ENCODE measurements around the gene NMNAT2. TPM values are rescaled to one million over a fixed set of nuclear protein-coding genes. Genes with fewer than 3 reads are reported as not detected.

Gene NMNAT2
- polyA plus RNA-seq, 4 donors, result 2.2 to 4.2 (median 3.6) TPM

DNA sequence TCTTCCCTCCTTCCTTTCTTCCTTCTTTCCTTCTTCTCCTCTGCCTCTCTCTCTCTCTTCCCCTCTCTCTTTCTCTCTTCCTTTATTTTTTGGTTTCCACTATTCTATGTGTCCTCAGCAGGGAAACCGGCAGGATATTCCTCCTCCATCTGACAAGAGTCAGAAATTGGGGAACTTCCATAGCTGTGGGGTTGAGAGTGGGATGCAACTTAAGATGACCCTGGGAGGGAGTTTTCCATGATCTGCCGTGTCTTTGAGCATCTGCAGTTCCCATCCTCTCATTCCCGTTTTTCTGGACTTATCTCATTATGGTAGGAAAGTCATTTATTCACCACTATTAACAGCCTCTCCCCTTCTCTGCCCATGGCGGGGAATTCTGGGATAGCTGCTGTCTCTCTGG, 98.6 kb downstream of the NMNAT2 start:
- DNase-seq (ENCODE audit: low read depth in 4 of 4, low spot score in 2 of 4), result no peak

DNA sequence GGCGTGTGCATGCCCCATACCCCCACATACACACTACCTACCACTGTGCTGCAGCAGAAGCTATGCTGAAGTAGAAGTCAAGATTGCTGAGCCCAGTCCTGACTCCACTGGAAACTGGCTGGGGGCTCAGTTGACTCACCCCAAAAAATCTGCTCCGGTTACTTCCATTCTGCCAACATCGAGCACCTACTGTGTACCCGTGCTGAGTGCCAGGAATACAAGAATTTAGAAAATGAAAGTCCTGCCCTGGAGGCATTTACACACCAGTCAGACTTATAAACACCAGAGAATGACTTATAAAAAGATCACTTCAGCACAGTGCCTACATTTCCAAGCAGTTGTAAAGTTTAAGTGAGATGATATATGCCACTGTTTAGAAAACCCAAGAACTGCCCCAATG, 99.1 kb downstream of the NMNAT2 start:
- DNase-seq (ENCODE audit: low read depth in 4 of 4, low spot score in 2 of 4), result no peak

DNA sequence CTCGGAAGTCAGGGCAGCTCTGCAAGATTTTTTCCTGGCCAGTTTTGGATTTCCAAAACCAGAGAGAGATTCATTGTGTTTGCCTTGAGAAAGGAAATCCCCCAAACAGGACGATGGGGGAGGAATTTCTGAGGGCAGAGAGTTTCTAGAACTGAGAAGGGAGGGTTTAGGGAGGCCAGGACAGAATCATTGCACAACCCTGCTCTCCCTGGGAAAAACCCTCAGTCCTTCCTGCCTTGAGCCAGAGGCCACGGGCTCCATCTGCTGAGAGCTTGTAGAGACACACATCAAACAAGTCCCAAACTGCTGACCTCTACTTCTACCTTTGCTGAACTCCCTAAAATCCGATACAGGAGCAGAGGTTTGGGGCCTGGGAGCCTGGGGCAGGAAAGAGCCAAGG, 99.7 kb downstream of the NMNAT2 start:
- peak in 2 of 4 donors; percentile 37 to 57 for DNase-seq (ENCODE audit: low read depth in 4 of 4, low spot score in 2 of 4)

DNA sequence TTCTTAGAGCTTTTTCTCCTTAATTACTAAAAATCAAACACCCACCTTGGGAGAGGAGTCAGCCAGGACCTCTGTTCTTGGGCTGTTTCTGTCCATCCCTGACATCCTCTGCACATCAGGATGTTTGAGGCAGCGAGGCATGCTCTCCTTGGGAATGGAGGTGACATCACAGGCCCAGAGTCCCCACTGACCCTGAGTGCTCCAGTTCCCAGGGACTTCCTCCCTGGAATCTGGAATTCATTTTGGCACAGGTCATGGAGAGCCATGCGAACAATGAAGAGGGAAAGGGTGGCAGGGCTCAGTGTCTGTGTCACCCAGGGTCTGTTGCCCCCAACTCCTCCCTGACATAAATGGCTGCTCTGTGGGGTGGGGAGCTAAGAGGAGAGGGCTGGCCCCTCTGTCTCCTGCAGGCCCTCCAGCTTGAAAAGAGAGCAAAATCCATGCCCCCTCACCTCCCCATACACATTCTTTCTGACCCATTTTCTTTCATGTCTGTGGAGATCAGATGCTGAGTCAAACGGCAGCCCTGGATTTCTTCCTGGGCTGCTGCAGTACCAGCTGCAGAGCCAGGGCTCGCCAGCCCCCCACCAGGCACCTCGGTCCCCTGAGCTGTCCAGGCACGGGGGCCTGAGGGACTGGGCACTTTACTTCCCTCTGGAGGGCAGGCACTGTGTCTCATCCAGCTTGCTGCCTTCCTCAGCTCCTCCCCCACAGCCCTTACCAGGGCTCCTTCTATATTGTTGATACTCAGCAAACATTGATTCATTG, 102.0 kb downstream of the NMNAT2 start:
- no peak for DNase-seq (ENCODE audit: low read depth in 4 of 4, low spot score in 2 of 4)

DNA sequence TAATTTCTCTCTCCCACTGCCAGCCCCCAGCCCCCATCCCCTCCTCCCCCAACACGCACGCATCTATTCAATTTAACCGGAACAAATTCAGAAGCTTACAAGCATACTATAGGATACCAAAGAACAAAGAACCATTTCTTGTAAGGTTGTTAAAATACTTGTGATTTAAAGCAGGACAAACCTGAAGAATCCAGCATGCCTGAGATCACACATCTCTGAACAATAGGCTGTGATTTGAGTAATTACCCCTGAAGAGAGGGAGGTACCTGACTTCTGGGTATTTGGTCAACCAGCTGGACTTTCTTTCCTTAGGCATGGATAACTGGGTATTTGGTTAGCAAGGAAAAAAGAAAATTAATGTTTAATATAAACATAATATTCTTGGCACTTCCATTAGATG, 105.1 kb downstream of the NMNAT2 start:
- no peak for DNase-seq (ENCODE audit: low read depth in 4 of 4, low spot score in 2 of 4)

DNA sequence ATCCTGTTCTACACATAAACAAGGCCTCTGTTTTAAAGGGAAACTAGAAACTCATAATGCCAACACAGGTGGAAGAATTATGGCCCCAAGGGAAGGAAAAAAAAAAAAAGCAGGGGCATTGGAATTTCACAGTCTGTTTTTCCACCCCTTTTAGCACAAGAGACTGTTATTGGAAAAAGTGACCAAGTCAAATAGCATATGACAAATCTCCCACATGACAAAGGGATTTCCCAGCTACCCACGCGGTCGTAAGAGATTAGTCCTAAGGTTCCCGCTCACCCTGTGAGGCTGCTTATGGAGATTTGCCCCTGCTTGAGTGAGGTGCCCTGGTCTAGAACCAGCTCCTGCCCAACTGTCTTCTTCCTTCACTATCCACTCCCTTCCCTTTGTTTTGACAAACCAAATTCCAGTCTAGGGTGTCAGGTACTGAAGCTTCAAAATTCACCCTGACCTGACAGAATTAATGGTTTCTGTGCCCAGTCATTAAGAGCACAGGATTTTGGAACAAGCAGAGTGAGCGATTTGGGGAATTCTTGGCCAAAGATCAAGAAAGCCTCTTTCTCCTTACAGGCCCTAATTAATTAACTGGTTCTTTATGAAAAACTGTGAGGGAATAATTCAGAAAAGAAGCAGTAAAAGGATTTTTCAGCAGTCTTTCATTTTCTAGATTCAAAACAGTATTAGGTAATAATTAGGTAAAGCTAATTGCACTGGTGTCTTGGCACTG, 107.3 kb downstream of the NMNAT2 start:
- DNase-seq (ENCODE audit: low read depth in 4 of 4, low spot score in 2 of 4), result peak in 1 of 4 donors; percentile 24

DNA sequence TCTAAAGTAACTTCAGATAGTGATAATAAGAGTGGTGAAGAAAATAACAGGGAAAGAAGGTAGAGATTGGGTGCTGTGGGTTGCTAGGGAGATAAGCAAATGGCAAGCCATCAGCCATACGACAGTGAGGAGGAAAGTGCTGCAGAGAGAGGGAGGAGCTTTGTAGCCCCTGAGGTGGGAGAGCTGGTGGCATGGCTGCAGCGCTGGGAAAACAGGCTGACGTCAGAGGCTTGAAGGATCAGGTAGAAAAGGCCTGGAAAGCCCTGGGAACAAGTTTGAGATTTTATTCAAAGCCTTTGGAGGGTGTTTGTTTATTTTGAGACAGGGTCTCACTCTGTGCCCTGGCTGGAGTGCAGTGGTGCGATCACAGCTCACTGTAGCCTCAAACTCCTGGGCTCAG, 109.5 kb downstream of the NMNAT2 start:
- DNase-seq (ENCODE audit: low read depth in 4 of 4, low spot score in 2 of 4), result no peak

DNA sequence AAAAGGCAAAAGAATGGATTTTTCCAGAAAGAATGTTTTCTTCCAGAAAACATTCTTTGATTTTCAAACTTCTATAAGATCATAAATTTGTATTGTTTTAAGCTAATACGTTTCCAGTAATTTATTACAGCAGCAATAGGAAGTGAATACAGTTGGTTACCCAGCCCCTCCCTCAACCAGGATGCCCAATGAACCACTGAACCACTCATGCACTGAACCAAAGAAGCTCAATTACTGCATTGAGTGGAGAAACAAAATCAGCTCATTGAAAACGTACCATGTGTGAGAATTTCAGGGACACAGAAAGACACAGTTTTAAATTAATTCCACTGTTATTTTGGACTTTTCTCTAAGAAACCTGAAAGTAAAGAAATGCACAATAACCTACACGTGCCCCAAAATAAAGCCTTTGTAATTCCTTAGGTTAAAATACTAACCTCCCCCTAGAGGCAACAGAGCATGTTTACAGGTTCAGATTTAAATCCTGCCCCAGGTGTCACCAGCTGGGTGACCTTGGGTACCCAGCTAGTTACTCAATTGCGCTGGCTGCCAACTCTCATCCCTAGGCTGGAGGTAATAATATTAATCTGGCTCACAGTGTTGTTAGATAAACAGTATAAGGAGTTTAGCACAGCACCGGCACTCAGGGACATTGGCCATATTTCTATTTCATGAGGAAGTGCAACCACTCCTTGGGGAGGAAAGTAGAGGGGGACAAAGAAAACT, 111.7 kb downstream of the NMNAT2 start:
- no peak for DNase-seq (ENCODE audit: low read depth in 4 of 4, low spot score in 2 of 4)

DNA sequence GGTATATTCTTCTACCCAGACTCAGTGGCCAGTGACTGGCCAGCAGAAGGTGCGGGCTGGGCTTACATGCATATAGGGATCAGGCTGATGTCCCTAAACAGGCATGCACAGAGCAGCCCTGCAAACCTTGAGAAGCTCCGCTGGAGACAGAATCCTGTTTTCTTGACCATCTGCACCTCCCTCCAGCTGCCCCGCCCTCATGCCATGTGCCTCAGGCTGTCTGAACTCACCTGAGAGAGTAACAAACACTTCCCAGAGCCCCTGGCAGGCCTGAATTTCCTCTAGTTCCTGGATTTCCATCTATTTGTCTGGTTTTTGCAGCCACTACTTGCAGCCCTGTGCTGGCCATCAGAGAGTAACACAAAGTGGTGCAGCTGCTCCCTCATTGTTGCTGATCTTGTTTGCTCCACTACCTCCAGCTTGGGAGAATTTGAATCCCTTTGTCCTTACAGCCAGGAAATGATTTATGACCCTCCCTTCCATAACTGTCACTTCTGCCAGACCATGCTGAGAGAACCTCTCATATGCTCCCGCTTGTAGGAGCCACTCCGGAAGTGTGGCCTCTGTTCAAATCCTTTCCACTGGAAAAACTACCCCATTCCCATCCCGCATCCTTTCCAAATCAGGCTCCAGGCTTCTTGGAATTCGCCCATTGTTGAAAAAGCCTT, 113.6 kb downstream of the NMNAT2 start:
- no peak for DNase-seq (ENCODE audit: low read depth in 4 of 4, low spot score in 2 of 4)

DNA sequence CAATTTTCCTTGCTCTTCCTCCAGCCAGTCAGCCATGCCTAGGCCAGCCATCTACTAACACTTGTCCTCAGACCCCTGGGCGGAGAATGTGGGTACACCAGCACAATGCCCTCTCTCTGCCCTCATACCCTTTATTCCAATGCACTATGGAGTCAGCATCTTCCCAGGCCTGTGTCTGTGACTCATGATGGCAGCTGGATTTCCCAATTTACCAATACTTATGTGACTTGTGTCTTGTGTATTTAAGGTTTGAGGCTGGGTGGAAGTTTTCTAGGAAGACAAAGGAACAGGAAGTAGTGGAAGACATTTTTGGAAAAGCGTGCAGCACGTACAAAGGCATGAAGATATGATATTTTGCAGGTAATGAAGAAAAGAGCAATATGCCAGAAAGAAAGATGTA, 114.3 kb downstream of the NMNAT2 start:
- DNase-seq (ENCODE audit: low read depth in 4 of 4, low spot score in 2 of 4), result no peak

DNA sequence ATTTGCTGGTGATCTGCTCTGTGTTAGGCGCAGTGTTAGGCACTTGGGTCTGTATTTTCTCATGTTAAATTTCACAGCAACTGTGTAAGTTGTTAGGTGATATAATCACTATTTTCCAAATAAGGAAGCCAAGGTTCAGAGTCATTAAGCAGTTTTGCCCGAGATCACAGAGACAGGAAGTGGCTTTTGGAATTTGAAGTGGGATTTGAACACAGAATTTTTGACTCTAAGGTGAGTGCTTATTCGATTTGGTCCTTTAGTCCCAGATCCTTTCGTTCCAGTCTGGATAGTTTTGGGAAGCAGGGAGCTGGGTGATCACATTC, 114.9 kb downstream of the NMNAT2 start:
- no peak for DNase-seq (ENCODE audit: low read depth in 4 of 4, low spot score in 2 of 4)

DNA sequence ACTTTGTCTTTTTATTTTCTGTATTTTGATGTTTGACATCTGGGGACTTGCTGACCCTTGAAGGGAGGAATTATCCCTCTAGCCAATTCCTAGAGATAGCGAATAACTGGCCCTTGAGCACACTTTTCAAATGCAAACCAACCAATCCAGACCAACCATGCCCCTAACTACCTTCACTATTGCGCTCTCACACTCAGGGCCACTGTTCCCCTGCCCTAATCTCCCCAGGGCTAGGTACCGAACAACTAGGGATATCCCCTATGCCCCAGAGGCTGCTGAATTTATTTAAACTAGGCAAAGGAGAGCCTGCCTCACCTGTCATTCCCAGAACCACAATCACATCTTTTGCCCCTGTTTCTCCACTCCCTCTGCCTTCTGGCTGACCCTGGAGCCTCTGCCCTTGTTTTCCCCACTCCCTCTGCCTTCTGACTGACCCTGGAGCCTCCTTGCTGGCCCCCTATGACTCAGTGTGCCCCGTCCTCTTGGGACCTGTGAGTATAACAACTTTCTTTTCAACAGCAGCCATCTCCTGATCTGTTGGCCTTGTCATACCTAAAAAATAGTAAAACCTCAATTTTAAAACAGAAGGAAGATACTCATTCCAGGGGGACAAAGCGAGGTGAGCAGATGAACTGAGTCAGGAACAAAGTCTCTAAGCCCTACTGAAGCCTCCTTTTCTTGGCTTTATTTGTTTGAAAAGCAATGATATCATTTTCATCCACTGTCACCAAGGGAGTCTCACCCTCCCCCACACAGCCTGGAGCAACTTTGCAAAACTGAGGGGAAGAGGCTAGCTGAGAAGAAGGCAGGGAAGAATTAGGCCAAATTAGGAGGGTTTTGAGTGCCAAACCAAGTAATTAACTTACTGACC, 115.5 kb downstream of the NMNAT2 start:
- DNase-seq (ENCODE audit: low read depth in 4 of 4, low spot score in 2 of 4), result no peak

DNA sequence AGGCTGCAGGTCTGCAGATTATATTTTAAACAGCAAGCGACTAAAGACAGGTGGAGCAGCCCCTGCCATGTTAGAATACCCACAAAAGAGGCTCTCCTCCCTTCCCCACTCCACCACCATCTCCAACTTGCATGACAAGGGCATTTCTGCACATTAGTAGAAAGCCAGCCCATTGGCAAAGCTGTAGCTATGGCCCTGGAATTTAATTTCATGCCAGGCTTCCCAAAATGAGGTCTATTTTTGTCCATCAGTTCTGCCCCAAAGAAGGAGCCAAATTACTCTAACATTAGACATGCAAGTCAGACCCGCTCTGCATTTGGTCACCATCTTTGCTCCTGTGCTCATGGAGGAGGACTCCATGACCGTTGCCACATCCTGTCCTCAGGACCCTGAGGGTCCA, 116.9 kb downstream of the NMNAT2 start:
- DNase-seq (ENCODE audit: low read depth in 4 of 4, low spot score in 2 of 4), result no peak

DNA sequence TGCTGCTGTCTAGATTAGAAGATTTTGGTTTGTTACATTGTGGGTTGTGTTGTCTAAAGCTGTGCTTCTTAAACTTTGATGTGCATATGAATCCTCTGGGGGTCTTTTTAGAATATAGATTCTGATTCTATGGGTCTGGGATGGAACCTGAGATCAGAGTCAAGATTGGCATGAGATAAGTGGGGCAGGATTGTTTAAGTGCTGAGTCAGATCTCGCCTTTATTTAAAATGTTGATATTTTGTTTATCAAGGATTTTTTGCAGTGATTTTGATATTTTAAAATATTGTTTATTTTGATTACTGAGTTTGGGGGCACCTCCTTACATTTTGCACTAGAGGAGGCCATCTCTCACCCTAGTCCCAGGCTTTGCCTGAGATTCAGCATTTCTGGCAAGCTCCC, 117.4 kb downstream of the NMNAT2 start:
- no peak for DNase-seq (ENCODE audit: low read depth in 4 of 4, low spot score in 2 of 4)

DNA sequence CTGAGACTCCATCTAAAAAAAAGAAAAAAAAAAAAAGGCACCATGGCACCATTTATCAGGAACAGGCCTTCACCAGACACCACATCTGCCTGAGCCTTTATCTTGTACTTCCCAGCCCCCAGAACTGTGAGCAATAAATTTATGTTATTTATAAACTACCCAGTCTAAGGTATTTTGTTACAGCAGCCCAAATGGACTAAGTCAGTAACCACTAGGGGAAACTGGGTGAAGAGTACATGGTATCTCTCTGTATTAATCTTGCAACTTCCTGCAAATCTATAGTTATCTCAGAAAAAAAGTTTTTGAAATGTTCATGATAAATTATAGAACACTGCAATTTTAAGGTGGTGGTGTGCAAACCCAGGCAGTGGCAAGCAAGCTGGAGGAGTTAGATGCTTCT, 117.8 kb downstream of the NMNAT2 start:
- DNase-seq (ENCODE audit: low read depth in 4 of 4, low spot score in 2 of 4), result no peak

DNA sequence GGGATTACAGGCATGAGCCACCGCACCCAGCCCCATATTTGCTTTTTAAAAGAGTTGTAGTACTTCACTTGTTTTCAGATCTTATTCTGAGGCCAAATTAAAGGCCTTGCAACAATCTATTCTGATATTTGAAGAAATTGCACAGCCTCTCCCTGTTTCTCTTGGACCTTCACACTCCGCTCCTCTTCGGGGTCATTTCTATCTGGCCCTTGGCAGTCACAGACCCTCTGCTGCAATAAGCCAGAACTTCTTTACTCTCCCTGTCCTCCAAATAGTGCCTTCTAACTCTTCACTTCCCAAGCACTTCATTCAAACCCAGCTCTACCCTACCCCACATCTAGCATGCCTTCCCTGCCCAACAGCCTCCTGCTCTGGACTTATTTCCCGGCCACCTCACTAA, 121.4 kb downstream of the NMNAT2 start:
- no peak for DNase-seq (ENCODE audit: low read depth in 4 of 4, low spot score in 2 of 4)

DNA sequence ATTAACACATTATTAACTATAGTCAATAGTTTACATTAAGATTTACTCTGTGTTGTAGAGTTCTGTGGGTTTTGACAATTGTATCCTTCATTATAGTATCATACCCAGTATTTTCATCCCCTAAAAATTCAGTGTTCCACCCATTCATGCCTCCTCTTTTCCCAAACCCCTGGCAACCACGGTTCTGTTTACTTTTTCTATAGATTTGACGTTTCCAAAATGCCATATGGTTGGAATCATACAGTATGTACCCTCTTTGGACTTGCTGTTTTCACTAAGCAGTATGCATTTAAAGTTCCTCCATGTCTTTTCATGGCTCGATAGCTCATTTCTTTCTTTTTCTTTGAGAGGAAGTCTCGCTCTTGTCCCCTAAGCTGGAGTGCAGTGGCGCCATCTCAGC, 122.7 kb downstream of the NMNAT2 start:
- no peak for DNase-seq (ENCODE audit: low read depth in 4 of 4, low spot score in 2 of 4)

DNA sequence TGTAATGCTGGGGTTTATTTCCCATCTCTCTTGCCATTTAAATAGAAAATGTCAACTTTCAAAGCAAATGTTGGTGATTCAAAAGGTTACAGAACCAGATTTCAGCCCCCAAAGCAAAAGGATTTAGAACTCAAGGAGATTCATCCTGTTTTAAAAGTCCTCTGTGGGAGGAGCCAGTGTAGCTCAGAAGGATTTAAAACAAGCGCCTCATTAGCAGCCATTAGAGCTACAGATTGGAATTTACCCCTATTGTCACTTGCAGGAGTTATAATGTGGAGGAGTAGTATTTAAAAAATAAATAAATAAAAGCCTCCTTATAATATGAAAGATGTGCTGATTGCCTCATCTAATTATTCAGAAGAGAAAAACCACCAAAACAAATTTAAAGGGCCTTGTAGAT, 124.3 kb downstream of the NMNAT2 start:
- no peak for DNase-seq (ENCODE audit: low read depth in 4 of 4, low spot score in 2 of 4)

DNA sequence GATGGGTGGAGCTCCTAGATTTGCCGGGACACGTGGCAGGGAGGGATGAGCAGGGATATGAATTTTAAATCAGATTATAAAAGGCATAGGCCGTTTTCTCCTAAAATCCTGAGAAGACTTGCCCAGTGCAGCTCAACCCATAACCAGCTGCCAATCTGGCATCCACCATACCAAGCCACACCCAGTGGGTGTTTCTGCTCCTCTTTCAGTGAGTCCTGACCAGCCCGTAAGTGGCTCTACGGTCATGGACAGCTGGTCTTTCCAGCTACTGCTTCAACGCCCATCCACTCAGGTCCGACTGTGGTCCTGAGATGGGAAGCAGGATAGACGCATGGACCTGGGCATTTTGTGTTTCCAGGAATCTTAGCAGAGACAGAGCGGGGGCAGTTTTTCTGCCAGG, 124.9 kb downstream of the NMNAT2 start:
- no peak for DNase-seq (ENCODE audit: low read depth in 4 of 4, low spot score in 2 of 4)

DNA sequence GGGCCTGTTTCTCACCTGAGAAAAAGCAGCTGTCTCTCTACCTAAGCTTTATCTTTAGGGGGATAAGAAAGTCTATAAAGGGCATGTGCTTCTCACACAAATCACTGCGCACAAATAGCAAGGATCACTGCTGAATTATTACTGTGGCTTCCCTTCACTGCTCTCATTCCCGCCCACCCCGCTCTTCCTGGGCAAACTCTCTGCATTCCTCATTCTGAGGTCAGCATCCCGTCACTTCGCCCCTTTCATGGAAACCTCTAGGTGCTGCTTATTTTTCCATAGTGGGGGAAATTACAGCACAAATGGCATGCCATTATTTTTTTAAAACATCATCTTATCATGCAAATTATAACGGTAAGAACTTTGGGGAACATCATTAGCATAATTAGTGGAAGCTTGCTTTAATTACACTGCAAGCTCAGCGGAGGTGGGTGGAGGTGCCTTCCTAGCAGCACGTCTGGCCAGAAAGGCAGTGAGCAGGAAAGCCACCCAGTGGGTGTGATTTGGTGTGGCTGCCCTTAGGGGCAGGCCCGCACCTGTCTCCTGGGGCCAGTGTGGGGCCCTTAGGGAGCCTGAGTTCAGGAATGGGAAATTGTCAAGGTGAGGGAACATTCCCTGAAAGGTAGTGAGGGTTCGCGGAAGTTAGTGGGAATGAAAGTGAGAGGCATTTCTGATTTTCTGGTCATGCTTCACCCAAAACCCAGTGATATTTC, 126.2 kb downstream of the NMNAT2 start:
- no peak for DNase-seq (ENCODE audit: low read depth in 4 of 4, low spot score in 2 of 4)

All from left renal cortex interstitium (tissue), 4 donors.